ENCODE results near the gene GNB1L.

GNB1L gene

GRCh38 chr22:19754701-19755144 is 100.0 kb downstream of the GNB1L start:
- H3K27me3 Mint-ChIP-seq = peaks cover 93% of the 10 kb centered on the region
- no peak for ATAC-seq
- no peaks in the 10 kb centered on the region for H3K9me3 Mint-ChIP-seq
- H3K36me3 Mint-ChIP-seq = no peaks in the 10 kb centered on the region
- peaks cover 33% of the 10 kb centered on the region for H3K4me1 Mint-ChIP-seq
- no peak overlapping the region for H3K27ac Mint-ChIP-seq
- H3K4me3 Mint-ChIP-seq = no peak overlapping the region

GRCh38 chr22:19753996-19754700 is 100.5 kb downstream of the GNB1L start:
- H3K36me3 Mint-ChIP-seq = no peaks in the 10 kb centered on the region
- no peak overlapping the region for H3K27ac Mint-ChIP-seq
- peaks cover 27% of the 10 kb centered on the region for H3K4me1 Mint-ChIP-seq
- peaks cover 87% of the 10 kb centered on the region for H3K27me3 Mint-ChIP-seq
- no peak for ATAC-seq
- H3K9me3 Mint-ChIP-seq = no peaks in the 10 kb centered on the region
- H3K4me3 Mint-ChIP-seq = no peak overlapping the region

- Mint-ChIP-seq H3K9me3 (no peaks in the 10 kb centered on the region), H3K36me3 (no peaks in the 10 kb centered on the region), H3K4me3 (no peak overlapping the region), H3K4me1 (peaks cover 24% of the 10 kb centered on the region), H3K27me3 (peaks cover 78% of the 10 kb centered on the region), H3K27ac (no peak overlapping the region)
- no peak for ATAC-seq
Measured at GRCh38 chr22:19753090-19753842, 101.4 kb downstream of the GNB1L start.

GRCh38 chr22:19751497-19752245 is 103.0 kb downstream of the GNB1L start:
- Mint-ChIP-seq H3K4me3 (no peak overlapping the region), H3K9me3 (no peaks in the 10 kb centered on the region), H3K27me3 (peaks cover 79% of the 10 kb centered on the region), H3K36me3 (no peaks in the 10 kb centered on the region), H3K27ac (no peak overlapping the region), H3K4me1 (peaks cover 12% of the 10 kb centered on the region)
- ATAC-seq = no peak

- H3K27ac Mint-ChIP-seq = no peak overlapping the region
- H3K36me3 Mint-ChIP-seq = no peaks in the 10 kb centered on the region
- no peak overlapping the region for H3K4me3 Mint-ChIP-seq
- peaks cover 4% of the 10 kb centered on the region for H3K4me1 Mint-ChIP-seq
- no peaks in the 10 kb centered on the region for H3K9me3 Mint-ChIP-seq
- H3K27me3 Mint-ChIP-seq = peaks cover 79% of the 10 kb centered on the region
- no peak for ATAC-seq
Measured at GRCh38 chr22:19750507-19751490, 103.9 kb downstream of the GNB1L start.

- Mint-ChIP-seq H3K4me1 (no peaks in the 10 kb centered on the region), H3K4me3 (no peak overlapping the region), H3K27ac (no peak overlapping the region), H3K27me3 (peaks cover 70% of the 10 kb centered on the region), H3K36me3 (no peaks in the 10 kb centered on the region), H3K9me3 (no peaks in the 10 kb centered on the region)
- no peak for ATAC-seq
Measured at GRCh38 chr22:19749876-19750275, 104.8 kb downstream of the GNB1L start.

- no peak overlapping the region for H3K27ac Mint-ChIP-seq
Measured at GRCh38 chr22:19748991-19749664, 105.5 kb downstream of the GNB1L start.

GRCh38 chr22:19748139-19748538 is 106.5 kb downstream of the GNB1L start:
- no peaks in the 10 kb centered on the region for H3K4me1 Mint-ChIP-seq
- ATAC-seq = no peak
- no peaks in the 10 kb centered on the region for H3K9me3 Mint-ChIP-seq
- H3K27ac Mint-ChIP-seq = no peak overlapping the region
- no peaks in the 10 kb centered on the region for H3K36me3 Mint-ChIP-seq
- peaks cover 53% of the 10 kb centered on the region for H3K27me3 Mint-ChIP-seq
- no peak overlapping the region for H3K4me3 Mint-ChIP-seq

More at GRCh38 chr22:19748991-19749664, 105.5 kb downstream of the GNB1L start:
- H3K36me3 Mint-ChIP-seq = no peaks in the 10 kb centered on the region
- no peaks in the 10 kb centered on the region for H3K9me3 Mint-ChIP-seq
- ATAC-seq = no peak
- peaks cover 63% of the 10 kb centered on the region for H3K27me3 Mint-ChIP-seq
- H3K4me1 Mint-ChIP-seq = no peaks in the 10 kb centered on the region
- H3K4me3 Mint-ChIP-seq = no peak overlapping the region

- Mint-ChIP-seq H3K4me1 (no peaks in the 10 kb centered on the region), H3K4me3 (no peak overlapping the region), H3K27me3 (peaks cover 47% of the 10 kb centered on the region), H3K36me3 (no peaks in the 10 kb centered on the region), H3K27ac (no peak overlapping the region), H3K9me3 (no peaks in the 10 kb centered on the region)
- no peak for ATAC-seq
Measured at GRCh38 chr22:19747551-19747950, 107.1 kb downstream of the GNB1L start.

GRCh38 chr22:19746726-19747125 is 107.9 kb downstream of the GNB1L start:
- peaks cover 39% of the 10 kb centered on the region for H3K27me3 Mint-ChIP-seq
- no peaks in the 10 kb centered on the region for H3K4me1 Mint-ChIP-seq
- H3K4me3 Mint-ChIP-seq = no peak overlapping the region
- ATAC-seq = no peak
- H3K36me3 Mint-ChIP-seq = no peaks in the 10 kb centered on the region
- no peaks in the 10 kb centered on the region for H3K9me3 Mint-ChIP-seq
- no peak overlapping the region for H3K27ac Mint-ChIP-seq

- no peak overlapping the region for H3K4me3 Mint-ChIP-seq
- no peak overlapping the region for H3K27ac Mint-ChIP-seq
- no peaks in the 10 kb centered on the region for H3K4me1 Mint-ChIP-seq
- peaks cover 26% of the 10 kb centered on the region for H3K27me3 Mint-ChIP-seq
- no peaks in the 10 kb centered on the region for H3K9me3 Mint-ChIP-seq
- ATAC-seq = no peak
- no peaks in the 10 kb centered on the region for H3K36me3 Mint-ChIP-seq
Measured at GRCh38 chr22:19745155-19746101, 109.2 kb downstream of the GNB1L start.

GRCh38 chr22:19744350-19745006 is 110.2 kb downstream of the GNB1L start:
- no peak for ATAC-seq
- no peaks in the 10 kb centered on the region for H3K4me1 Mint-ChIP-seq
- no peak overlapping the region for H3K4me3 Mint-ChIP-seq
- H3K27me3 Mint-ChIP-seq = peaks cover 25% of the 10 kb centered on the region
- H3K36me3 Mint-ChIP-seq = no peaks in the 10 kb centered on the region
- no peak overlapping the region for H3K27ac Mint-ChIP-seq
- no peaks in the 10 kb centered on the region for H3K9me3 Mint-ChIP-seq

GRCh38 chr22:19743651-19744050 is 111.0 kb downstream of the GNB1L start:
- H3K27me3 Mint-ChIP-seq = peaks cover 25% of the 10 kb centered on the region
- ATAC-seq = no peak
- H3K4me1 Mint-ChIP-seq = no peaks in the 10 kb centered on the region
- H3K4me3 Mint-ChIP-seq = no peak overlapping the region
- H3K27ac Mint-ChIP-seq = no peak overlapping the region
- H3K9me3 Mint-ChIP-seq = no peaks in the 10 kb centered on the region
- H3K36me3 Mint-ChIP-seq = no peaks in the 10 kb centered on the region

All from stimulated activated memory B cell treated with anti-CD40 and anti-IgM and Interleukin-4, amounts not matched to agents 10 μg/mL and 1 μg/mL and 100 μg/mL, for 72 hours (primary cell).